ENCODE results near the gene SLC25A47.

The SLC25A47 gene

GRCh38 chr14:100279133-100279532 is 44.0 kb upstream of the SLC25A47 start:
- peaks cover 51% of the 10 kb centered on the region for H3K79me2 ChIP-seq (ENCODE audit: insufficient read depth, low read depth)
- no peaks in the 10 kb centered on the region for H3K36me3 ChIP-seq (ENCODE audit: insufficient read depth)
- H3K9ac ChIP-seq, result no peak overlapping the region
- TF ChIP-seq CTCF (conservative IDR thresholded peaks at IDR 0.05; ENCODE audit: low read depth, low read length), result no peak
- no peak overlapping the region for H3K27ac ChIP-seq
- H4K20me1 ChIP-seq (ENCODE audit: insufficient read depth), result peaks cover 12% of the 10 kb centered on the region; the same call in 1 of the 2 replicates
- H3K4me2 ChIP-seq, result no peak overlapping the region
- no peak overlapping the region for H2AFZ ChIP-seq (ENCODE audit: low read depth)
- no peaks in the 10 kb centered on the region for H3K27me3 ChIP-seq (ENCODE audit: insufficient read depth, low read depth)
- no peak overlapping the region for H3K4me3 ChIP-seq (IDR thresholded peaks at IDR 0.05; ENCODE audit: insufficient read depth, low read depth, low read length)
- peaks cover 28% of the 10 kb centered on the region for H3K4me1 ChIP-seq (ENCODE audit: low read depth, poor library complexity, severe bottlenecking)

- Histone ChIP-seq H3K4me3 (IDR thresholded peaks at IDR 0.05; ENCODE audit: insufficient read depth, low read depth, low read length) (no peak overlapping the region), H3K27me3 (ENCODE audit: insufficient read depth, low read depth) (no peaks in the 10 kb centered on the region), H3K36me3 (ENCODE audit: insufficient read depth) (no peaks in the 10 kb centered on the region), H4K20me1 (ENCODE audit: insufficient read depth) (peaks cover 12% of the 10 kb centered on the region; the same call in 1 of the 2 replicates), H3K9ac (no peak overlapping the region), H3K4me1 (ENCODE audit: low read depth, poor library complexity, severe bottlenecking) (peaks cover 28% of the 10 kb centered on the region), H2AFZ (ENCODE audit: low read depth) (no peak overlapping the region), H3K4me2 (no peak overlapping the region), H3K27ac (no peak overlapping the region), H3K79me2 (ENCODE audit: insufficient read depth, low read depth) (peaks cover 47% of the 10 kb centered on the region)
- no peak for TF ChIP-seq CTCF (conservative IDR thresholded peaks at IDR 0.05; ENCODE audit: low read depth, low read length)
These were observed 43.6 kb upstream of the SLC25A47 start for GRCh38 chr14:100279563-100279962.

GRCh38 chr14:100281286-100282082 is 41.7 kb upstream of the SLC25A47 start:
- no peak overlapping the region for H3K4me2 ChIP-seq
- peaks cover 28% of the 10 kb centered on the region for H3K4me1 ChIP-seq (ENCODE audit: low read depth, poor library complexity, severe bottlenecking)
- H3K9ac ChIP-seq, result no peak overlapping the region
- no peak overlapping the region for H3K4me3 ChIP-seq (IDR thresholded peaks at IDR 0.05; ENCODE audit: insufficient read depth, low read depth, low read length)
- peaks cover 7% of the 10 kb centered on the region; the same call in 1 of the 2 replicates for H4K20me1 ChIP-seq (ENCODE audit: insufficient read depth)
- no peaks in the 10 kb centered on the region for H3K36me3 ChIP-seq (ENCODE audit: insufficient read depth)
- no peak overlapping the region for H2AFZ ChIP-seq (ENCODE audit: low read depth)
- no peak for TF ChIP-seq CTCF (conservative IDR thresholded peaks at IDR 0.05; ENCODE audit: low read depth, low read length)
- H3K79me2 ChIP-seq (ENCODE audit: insufficient read depth, low read depth), result peaks cover 36% of the 10 kb centered on the region
- H3K27ac ChIP-seq, result no peak overlapping the region
- no peaks in the 10 kb centered on the region for H3K27me3 ChIP-seq (ENCODE audit: insufficient read depth, low read depth)

GRCh38 chr14:100282083-100282350 is 41.1 kb upstream of the SLC25A47 start:
- peaks cover 30% of the 10 kb centered on the region for H3K79me2 ChIP-seq (ENCODE audit: insufficient read depth, low read depth)
- H2AFZ ChIP-seq (ENCODE audit: low read depth), result no peak overlapping the region
- 0 out of 2 replicates have a peak, but pooled peaks cover 3% of the 10 kb centered on the region for H4K20me1 ChIP-seq (ENCODE audit: insufficient read depth)
- no peak overlapping the region for H3K9ac ChIP-seq
- H3K36me3 ChIP-seq (ENCODE audit: insufficient read depth), result no peaks in the 10 kb centered on the region
- no peak overlapping the region for H3K27ac ChIP-seq
- H3K4me3 ChIP-seq (IDR thresholded peaks at IDR 0.05; ENCODE audit: insufficient read depth, low read depth, low read length), result no peak overlapping the region
- H3K4me1 ChIP-seq (ENCODE audit: low read depth, poor library complexity, severe bottlenecking), result peaks cover 23% of the 10 kb centered on the region
- H3K4me2 ChIP-seq, result no peak overlapping the region
- H3K27me3 ChIP-seq (ENCODE audit: insufficient read depth, low read depth), result no peaks in the 10 kb centered on the region
- no peak for TF ChIP-seq CTCF (conservative IDR thresholded peaks at IDR 0.05; ENCODE audit: low read depth, low read length)

Measured in KMS-11 (cell line).